ENCODE data around the gene BMP2K.

DNA sequence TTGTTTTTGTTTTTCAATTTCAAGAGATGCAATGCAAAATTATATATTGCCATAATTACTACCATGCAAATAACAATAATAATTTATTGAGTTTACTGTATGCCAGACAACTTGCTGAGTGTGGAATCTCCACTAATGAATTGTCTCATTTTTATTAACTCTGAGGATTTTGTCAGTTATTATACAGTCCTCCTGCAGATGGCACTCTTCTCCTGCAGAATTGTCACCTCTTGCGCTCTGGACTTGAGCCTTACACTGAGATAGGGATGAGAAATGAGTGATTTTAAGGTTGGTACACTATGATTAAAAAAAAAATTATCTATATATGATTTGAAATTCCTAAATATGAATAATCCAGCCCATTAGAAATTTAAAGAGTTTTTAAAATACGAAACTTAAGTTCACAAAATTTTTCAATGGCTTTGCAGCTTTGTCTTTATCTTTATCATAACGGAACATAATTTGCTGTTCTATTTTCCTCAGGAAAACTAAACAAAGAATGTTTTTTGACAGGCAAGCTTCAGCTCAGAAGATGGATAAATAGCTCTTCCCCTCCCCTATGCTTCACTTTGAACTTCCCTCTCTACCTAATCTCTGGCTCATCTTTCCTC lies 175.8 kb downstream of the BMP2K start:
- TF ChIP-seq, protein P1, sequence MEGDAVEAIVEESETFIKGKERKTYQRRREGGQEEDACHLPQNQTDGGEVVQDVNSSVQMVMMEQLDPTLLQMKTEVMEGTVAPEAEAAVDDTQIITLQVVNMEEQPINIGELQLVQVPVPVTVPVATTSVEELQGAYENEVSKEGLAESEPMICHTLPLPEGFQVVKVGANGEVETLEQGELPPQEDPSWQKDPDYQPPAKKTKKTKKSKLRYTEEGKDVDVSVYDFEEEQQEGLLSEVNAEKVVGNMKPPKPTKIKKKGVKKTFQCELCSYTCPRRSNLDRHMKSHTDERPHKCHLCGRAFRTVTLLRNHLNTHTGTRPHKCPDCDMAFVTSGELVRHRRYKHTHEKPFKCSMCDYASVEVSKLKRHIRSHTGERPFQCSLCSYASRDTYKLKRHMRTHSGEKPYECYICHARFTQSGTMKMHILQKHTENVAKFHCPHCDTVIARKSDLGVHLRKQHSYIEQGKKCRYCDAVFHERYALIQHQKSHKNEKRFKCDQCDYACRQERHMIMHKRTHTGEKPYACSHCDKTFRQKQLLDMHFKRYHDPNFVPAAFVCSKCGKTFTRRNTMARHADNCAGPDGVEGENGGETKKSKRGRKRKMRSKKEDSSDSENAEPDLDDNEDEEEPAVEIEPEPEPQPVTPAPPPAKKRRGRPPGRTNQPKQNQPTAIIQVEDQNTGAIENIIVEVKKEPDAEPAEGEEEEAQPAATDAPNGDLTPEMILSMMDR (IDR thresholded peaks at IDR 0.05; ENCODE audit: low read depth, low read length, missing input control) = peak; percentile 68
- TF ChIP-seq TAF1 (conservative IDR thresholded peaks at IDR 0.05) (no peak), JUND (IDR thresholded peaks at IDR 0.05) (no peak)
- TF ChIP-seq, protein P2, sequence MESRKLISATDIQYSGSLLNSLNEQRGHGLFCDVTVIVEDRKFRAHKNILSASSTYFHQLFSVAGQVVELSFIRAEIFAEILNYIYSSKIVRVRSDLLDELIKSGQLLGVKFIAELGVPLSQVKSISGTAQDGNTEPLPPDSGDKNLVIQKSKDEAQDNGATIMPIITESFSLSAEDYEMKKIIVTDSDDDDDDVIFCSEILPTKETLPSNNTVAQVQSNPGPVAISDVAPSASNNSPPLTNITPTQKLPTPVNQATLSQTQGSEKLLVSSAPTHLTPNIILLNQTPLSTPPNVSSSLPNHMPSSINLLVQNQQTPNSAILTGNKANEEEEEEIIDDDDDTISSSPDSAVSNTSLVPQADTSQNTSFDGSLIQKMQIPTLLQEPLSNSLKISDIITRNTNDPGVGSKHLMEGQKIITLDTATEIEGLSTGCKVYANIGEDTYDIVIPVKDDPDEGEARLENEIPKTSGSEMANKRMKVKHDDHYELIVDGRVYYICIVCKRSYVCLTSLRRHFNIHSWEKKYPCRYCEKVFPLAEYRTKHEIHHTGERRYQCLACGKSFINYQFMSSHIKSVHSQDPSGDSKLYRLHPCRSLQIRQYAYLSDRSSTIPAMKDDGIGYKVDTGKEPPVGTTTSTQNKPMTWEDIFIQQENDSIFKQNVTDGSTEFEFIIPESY (IDR thresholded peaks at IDR 0.05) = no peak
- TF ChIP-seq, protein P3, sequence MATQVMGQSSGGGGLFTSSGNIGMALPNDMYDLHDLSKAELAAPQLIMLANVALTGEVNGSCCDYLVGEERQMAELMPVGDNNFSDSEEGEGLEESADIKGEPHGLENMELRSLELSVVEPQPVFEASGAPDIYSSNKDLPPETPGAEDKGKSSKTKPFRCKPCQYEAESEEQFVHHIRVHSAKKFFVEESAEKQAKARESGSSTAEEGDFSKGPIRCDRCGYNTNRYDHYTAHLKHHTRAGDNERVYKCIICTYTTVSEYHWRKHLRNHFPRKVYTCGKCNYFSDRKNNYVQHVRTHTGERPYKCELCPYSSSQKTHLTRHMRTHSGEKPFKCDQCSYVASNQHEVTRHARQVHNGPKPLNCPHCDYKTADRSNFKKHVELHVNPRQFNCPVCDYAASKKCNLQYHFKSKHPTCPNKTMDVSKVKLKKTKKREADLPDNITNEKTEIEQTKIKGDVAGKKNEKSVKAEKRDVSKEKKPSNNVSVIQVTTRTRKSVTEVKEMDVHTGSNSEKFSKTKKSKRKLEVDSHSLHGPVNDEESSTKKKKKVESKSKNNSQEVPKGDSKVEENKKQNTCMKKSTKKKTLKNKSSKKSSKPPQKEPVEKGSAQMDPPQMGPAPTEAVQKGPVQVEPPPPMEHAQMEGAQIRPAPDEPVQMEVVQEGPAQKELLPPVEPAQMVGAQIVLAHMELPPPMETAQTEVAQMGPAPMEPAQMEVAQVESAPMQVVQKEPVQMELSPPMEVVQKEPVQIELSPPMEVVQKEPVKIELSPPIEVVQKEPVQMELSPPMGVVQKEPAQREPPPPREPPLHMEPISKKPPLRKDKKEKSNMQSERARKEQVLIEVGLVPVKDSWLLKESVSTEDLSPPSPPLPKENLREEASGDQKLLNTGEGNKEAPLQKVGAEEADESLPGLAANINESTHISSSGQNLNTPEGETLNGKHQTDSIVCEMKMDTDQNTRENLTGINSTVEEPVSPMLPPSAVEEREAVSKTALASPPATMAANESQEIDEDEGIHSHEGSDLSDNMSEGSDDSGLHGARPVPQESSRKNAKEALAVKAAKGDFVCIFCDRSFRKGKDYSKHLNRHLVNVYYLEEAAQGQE (IDR thresholded peaks at IDR 0.05) = no peak
